ENCODE data around the gene CDK5RAP2.

The CDK5RAP2 gene

GRCh38 chr9:120531683-120532300, 48.2 kb downstream of the CDK5RAP2 start:
- TF ChIP-seq RAD21 (IDR thresholded peaks at IDR 0.05; ENCODE audit: low read depth) (peak; percentile 51), CREB1 (IDR thresholded peaks at IDR 0.05; ENCODE audit: low read depth) (no peak), FOXM1 (IDR thresholded peaks at IDR 0.05; ENCODE audit: borderline replicate concordance, low read depth) (no peak), ZBTB7A (IDR thresholded peaks at IDR 0.05; ENCODE audit: low read depth) (no peak), USF1 (IDR thresholded peaks at IDR 0.05) (no peak)

GRCh38 chr9:120528829-120529228, 51.1 kb downstream of the CDK5RAP2 start:
- no peak for TF ChIP-seq FOXM1 (IDR thresholded peaks at IDR 0.05; ENCODE audit: borderline replicate concordance, low read depth)
- no peak for TF ChIP-seq EGR1 (IDR thresholded peaks at IDR 0.05)
- no peak for TF ChIP-seq TAF1 (IDR thresholded peaks at IDR 0.05; ENCODE audit: low read depth)
- no peak for TF ChIP-seq YY1 (IDR thresholded peaks at IDR 0.05; ENCODE audit: low read depth)
- no peak for TF ChIP-seq TEAD4 (IDR thresholded peaks at IDR 0.05)
- no peak for TF ChIP-seq REST (IDR thresholded peaks at IDR 0.05; ENCODE audit: low read depth)
- TF ChIP-seq RAD21 (IDR thresholded peaks at IDR 0.05; ENCODE audit: low read depth) = no peak
- no peak for TF ChIP-seq EP300 (IDR thresholded peaks at IDR 0.05; ENCODE audit: borderline replicate concordance)
- no peak for TF ChIP-seq MAX (IDR thresholded peaks at IDR 0.05)
- TF ChIP-seq CREB1 (IDR thresholded peaks at IDR 0.05; ENCODE audit: low read depth) = no peak
- no peak for TF ChIP-seq ZBTB7A (IDR thresholded peaks at IDR 0.05; ENCODE audit: low read depth)
- no peak for TF ChIP-seq NFIC (IDR thresholded peaks at IDR 0.05)
- no peak for TF ChIP-seq USF1 (IDR thresholded peaks at IDR 0.05)
- TF ChIP-seq CEBPB (IDR thresholded peaks at IDR 0.05) = no peak

GRCh38 chr9:120528327-120528726, 51.6 kb downstream of the CDK5RAP2 start:
- TF ChIP-seq CREB1 (IDR thresholded peaks at IDR 0.05; ENCODE audit: low read depth) (no peak), REST (IDR thresholded peaks at IDR 0.05; ENCODE audit: low read depth) (no peak), TEAD4 (IDR thresholded peaks at IDR 0.05) (no peak), USF1 (IDR thresholded peaks at IDR 0.05) (no peak), EGR1 (IDR thresholded peaks at IDR 0.05) (no peak)

DNA sequence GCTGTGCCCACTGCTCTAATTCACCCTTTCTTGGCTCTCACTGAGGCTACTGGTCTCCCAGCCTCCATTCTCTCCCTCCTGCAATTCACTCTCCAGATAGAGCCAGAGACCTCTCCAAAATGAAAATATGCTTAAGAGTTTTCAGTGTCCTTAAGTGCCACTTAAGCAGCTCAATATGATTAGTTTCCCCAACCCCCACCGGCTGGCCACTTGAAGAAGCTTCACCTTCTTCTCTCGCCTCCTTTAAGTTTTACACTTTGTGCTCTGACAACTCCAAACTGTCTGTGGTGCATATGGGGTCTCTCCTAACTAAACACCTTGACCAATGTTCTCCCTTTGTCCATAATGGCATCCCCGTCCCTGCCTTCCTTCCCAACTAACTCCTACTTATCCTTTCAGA, 53.4 kb downstream of the CDK5RAP2 start:
- no peak for TF ChIP-seq FOXM1 (IDR thresholded peaks at IDR 0.05; ENCODE audit: borderline replicate concordance, low read depth)
- TF ChIP-seq REST (IDR thresholded peaks at IDR 0.05; ENCODE audit: low read depth) = no peak
- no peak for TF ChIP-seq EGR1 (IDR thresholded peaks at IDR 0.05)
- no peak for TF ChIP-seq YY1 (IDR thresholded peaks at IDR 0.05; ENCODE audit: low read depth)
- no peak for TF ChIP-seq MAX (IDR thresholded peaks at IDR 0.05)
- no peak for TF ChIP-seq NFIC (IDR thresholded peaks at IDR 0.05)
- no peak for TF ChIP-seq CREB1 (IDR thresholded peaks at IDR 0.05; ENCODE audit: low read depth)
- TF ChIP-seq TAF1 (IDR thresholded peaks at IDR 0.05; ENCODE audit: low read depth) = no peak
- TF ChIP-seq ZBTB7A (IDR thresholded peaks at IDR 0.05; ENCODE audit: low read depth) = no peak
- TF ChIP-seq EP300 (IDR thresholded peaks at IDR 0.05; ENCODE audit: borderline replicate concordance) = no peak
- no peak for TF ChIP-seq TEAD4 (IDR thresholded peaks at IDR 0.05)
- no peak for TF ChIP-seq TCF12 (IDR thresholded peaks at IDR 0.05; ENCODE audit: low read depth)
- TF ChIP-seq USF1 (IDR thresholded peaks at IDR 0.05) = no peak
- TF ChIP-seq RAD21 (IDR thresholded peaks at IDR 0.05; ENCODE audit: low read depth) = no peak
